ENCODE measurements around the gene CALML6. TPM values are rescaled to one million over a fixed set of nuclear protein-coding genes. Genes with fewer than 3 reads are reported as not detected.
A peak's percentile ranks its signal among the peaks of the same experiment; 100 is the strongest.

The CALML6 gene
- total RNA-seq, 3 donors from 2014 or later = 0.33 to 1.2 TPM; not detected in 1

DNA sequence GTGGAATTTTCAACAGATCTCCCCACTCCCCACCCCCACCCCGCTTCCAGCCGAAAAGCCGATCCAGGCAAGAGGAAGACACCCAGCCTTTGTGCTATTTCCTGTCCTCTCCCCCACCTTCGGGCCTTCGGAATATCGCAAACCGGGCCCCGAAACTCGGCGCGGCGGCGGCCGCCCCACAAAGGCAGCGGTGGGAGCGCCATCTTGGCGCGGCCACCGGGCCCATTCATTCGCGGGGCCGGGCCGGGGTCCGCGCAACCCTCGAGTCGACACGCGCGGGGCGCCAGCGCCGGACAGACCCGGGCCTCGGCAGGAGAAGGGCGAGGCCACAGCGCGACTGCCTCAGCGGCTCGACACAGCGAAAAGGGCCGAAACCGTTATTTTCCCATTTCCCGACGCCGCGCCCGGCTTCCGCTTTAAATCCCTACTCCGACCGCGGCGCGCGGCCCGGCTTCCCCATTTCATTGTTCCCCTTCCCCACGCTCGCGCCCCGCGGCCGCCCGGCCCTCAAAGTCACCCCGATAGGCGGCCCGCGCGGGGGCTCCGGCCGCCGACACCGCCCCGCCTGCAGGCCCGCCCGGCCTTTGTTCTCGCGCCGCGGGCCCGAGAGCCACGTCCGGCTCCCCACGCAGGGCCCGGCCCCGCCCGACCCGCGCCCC is 25.1 kb upstream of the CALML6 start:
- Histone ChIP-seq H3K9me3 (no peaks in the 10 kb centered on the region), H3K36me3 (no peaks in the 10 kb centered on the region), H3K27me3 (no peaks in the 10 kb centered on the region), H3K4me3 (peak overlapping the region; percentile 84 to 99 (median 88)), H3K4me1 (peaks cover 4 to 20% of the 10 kb centered on the region in 2 donors), H3K27ac (peak overlapping the region; percentile 93 to 99)
- TF ChIP-seq POLR2A (IDR thresholded peaks at IDR 0.05) (no peak), POLR2AphosphoS5 (IDR thresholded peaks at IDR 0.05) (peak in 1 of 3 donors; percentile 28)
- TF ChIP-seq, protein P1, sequence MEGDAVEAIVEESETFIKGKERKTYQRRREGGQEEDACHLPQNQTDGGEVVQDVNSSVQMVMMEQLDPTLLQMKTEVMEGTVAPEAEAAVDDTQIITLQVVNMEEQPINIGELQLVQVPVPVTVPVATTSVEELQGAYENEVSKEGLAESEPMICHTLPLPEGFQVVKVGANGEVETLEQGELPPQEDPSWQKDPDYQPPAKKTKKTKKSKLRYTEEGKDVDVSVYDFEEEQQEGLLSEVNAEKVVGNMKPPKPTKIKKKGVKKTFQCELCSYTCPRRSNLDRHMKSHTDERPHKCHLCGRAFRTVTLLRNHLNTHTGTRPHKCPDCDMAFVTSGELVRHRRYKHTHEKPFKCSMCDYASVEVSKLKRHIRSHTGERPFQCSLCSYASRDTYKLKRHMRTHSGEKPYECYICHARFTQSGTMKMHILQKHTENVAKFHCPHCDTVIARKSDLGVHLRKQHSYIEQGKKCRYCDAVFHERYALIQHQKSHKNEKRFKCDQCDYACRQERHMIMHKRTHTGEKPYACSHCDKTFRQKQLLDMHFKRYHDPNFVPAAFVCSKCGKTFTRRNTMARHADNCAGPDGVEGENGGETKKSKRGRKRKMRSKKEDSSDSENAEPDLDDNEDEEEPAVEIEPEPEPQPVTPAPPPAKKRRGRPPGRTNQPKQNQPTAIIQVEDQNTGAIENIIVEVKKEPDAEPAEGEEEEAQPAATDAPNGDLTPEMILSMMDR (IDR thresholded peaks at IDR 0.05) = peak in 1 of 3 donors; percentile 7
- intact Hi-C loops (cut with DNase I; ENCODE audit: low total_unique reads) = no loop called here
- DNase-seq (ENCODE audit: low spot score in 2 of 2) = no peak

GRCh38 chr1:1890506-1891348 is 24.3 kb upstream of the CALML6 start, which contains the start of gene GNB1:
TSS of gene GNB1 (minus strand) at chr1:1891087. CDS start at chr1:1825453, 65,634 bp downstream.
- intact Hi-C loops (cut with DNase I; ENCODE audit: low total_unique reads) = no loop called here
- DNase-seq (ENCODE audit: low spot score in 2 of 2) = peak; percentile 72 to 81

DNA sequence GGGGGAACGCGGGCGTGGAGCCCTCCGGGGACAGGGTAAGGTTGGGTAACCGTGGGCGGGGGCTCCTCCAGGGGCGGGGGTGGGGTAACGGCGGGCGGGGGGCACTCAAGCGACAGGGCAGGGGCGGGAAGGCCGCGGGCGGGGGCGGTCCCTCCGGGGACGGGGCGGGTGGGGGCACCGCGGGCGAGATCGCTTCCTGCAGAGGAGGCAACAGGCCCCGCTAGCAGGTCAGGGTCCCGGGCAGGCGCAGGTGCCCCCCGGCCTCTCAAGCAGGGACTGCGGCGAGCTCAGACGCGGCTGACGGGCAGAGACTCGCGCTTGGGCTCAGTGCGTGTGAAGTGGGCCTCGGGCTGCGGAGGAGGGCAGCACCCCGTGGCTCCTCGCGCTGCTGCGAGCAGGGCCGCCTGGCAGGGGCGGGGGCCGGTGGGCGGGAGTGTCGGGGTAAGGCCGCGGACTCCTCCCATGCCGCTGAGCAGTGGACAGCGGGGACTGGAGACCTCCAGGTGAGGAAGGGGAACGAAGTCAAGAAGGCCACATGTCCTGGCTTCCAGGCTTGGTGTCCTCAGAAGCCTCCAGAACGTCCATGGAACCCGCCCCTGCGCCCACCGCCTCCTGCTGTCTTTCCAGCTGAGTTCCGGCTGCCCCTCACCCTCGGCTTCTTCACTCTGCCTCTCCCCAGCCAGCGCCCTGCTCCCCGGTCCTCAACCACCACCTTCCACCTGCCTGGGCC is 23.5 kb upstream of the CALML6 start:
- no peaks in the 10 kb centered on the region for H3K9me3 ChIP-seq
- peak overlapping the region; percentile 93 to 99 for H3K27ac ChIP-seq
- peak overlapping the region; percentile 84 to 99 (median 88) for H3K4me3 ChIP-seq
- peak in 1 of 2 donors; percentile 56 for DNase-seq (ENCODE audit: low spot score in 2 of 2)
- H3K4me1 ChIP-seq = peaks cover 4 to 20% of the 10 kb centered on the region in 2 donors
- TF ChIP-seq POLR2AphosphoS5 (IDR thresholded peaks at IDR 0.05) (no peak), POLR2A (IDR thresholded peaks at IDR 0.05) (no peak)
- TF ChIP-seq, protein P1 (IDR thresholded peaks at IDR 0.05) = no peak
- intact Hi-C loops (cut with DNase I; ENCODE audit: low total_unique reads) = no loop called here
- H3K36me3 ChIP-seq = no peaks in the 10 kb centered on the region
- H3K27me3 ChIP-seq = no peaks in the 10 kb centered on the region

More at GRCh38 chr1:1890506-1891348, 24.3 kb upstream of the CALML6 start, which contains the start of gene GNB1:
- Histone ChIP-seq H3K36me3 (no peaks in the 10 kb centered on the region), H3K27me3 (no peaks in the 10 kb centered on the region), H3K4me3 (peak within 1 kb of the TSS; percentile 84 to 99 (median 88)), H3K27ac (peak within 1 kb of the TSS; percentile 93 to 99), H3K4me1 (peaks cover 4 to 20% of the 10 kb centered on the region in 2 donors), H3K9me3 (no peaks in the 10 kb centered on the region)
- TF ChIP-seq, protein P1 (IDR thresholded peaks at IDR 0.05) = no peak
- TF ChIP-seq POLR2A (IDR thresholded peaks at IDR 0.05) (no peak), POLR2AphosphoS5 (IDR thresholded peaks at IDR 0.05) (peak in 2 of 3 donors; percentile 79 to 80)

GRCh38 chr1:1892079-1892762 is 22.8 kb upstream of the CALML6 start:
- Histone ChIP-seq H3K27me3 (no peaks in the 10 kb centered on the region), H3K4me1 (peaks cover 4 to 20% of the 10 kb centered on the region in 2 donors), H3K9me3 (no peaks in the 10 kb centered on the region), H3K4me3 (peak overlapping the region; percentile 84 to 99 (median 88)), H3K27ac (peak overlapping the region; percentile 93 to 99), H3K36me3 (no peaks in the 10 kb centered on the region)
- intact Hi-C loops (cut with DNase I; ENCODE audit: low total_unique reads) = no loop called here
- TF ChIP-seq POLR2AphosphoS5 (IDR thresholded peaks at IDR 0.05) (no peak), POLR2A (IDR thresholded peaks at IDR 0.05) (no peak)
- TF ChIP-seq, protein P1 (IDR thresholded peaks at IDR 0.05) = no peak
- no peak for DNase-seq (ENCODE audit: low spot score in 2 of 2)

All from breast epithelium (tissue), 4 donors.